HepG2 (cell line): ENCODE data around the gene DMPK. TPM values are rescaled to one million over a fixed set of nuclear protein-coding genes. Genes with fewer than 3 reads are reported as not detected.

Source experiments
- ARNT2 ChIP-seq: sonication (generic); formaldehyde crosslinking; IDR thresholded peaks from 2 replicates; pipeline ENCODE4 v1.8.0; 2022; ENCODE audit warnings: mild to moderate bottlenecking, low read depth, missing genetic modification reagents, moderate library complexity
- CEBPB ChIP-seq: IDR thresholded peaks from 2 replicates; pipeline ENCODE4 v1.6.1; 2011; ENCODE audit warnings: low read depth, low read length, improper control_type of control experiment, borderline replicate concordance
- CHCHD3 ChIP-seq: sonication (generic); formaldehyde crosslinking; IDR thresholded peaks from 2 replicates; pipeline ENCODE4 v1.8.0; 2022; ENCODE audit warnings: mild to moderate bottlenecking, missing genetic modification reagents, moderate library complexity
- CHD4 ChIP-seq: fragments of 200-600 bp; sonication (generic); IDR thresholded peaks from 2 replicates; pipeline ENCODE4 v1.7.0; 2017; ENCODE audit warnings: mild to moderate bottlenecking, low read length, borderline replicate concordance
- EP300 ChIP-seq, 3 experiments: sonication (generic) in 1 of 3; formaldehyde crosslinking in 1 of 3; IDR thresholded peaks; 2 replicates each; pipeline versions ENCODE4 v1.5.1 to v1.6.1; 2011 to 2020; ENCODE audit warnings: low read depth in 2 of 3, low read length in 2 of 3, borderline replicate concordance in 1 of 3, improper control_type of control experiment in 1 of 3, mild to moderate bottlenecking in 1 of 3, missing genetic modification reagents in 1 of 3, moderate library complexity in 1 of 3
- EZH2 ChIP-seq: conservative IDR thresholded peaks from 2 replicates; pipeline ENCODE4 v1.6.1; 2012; ENCODE audit warnings: mild to moderate bottlenecking, low read depth, low read length, moderate library complexity
- FOXK1 ChIP-seq: sonication (generic); formaldehyde crosslinking; IDR thresholded peaks from 2 replicates; pipeline ENCODE4 v1.4.0; 2020; ENCODE audit warnings: low read depth, missing genetic modification reagents, borderline replicate concordance
- GFI1 ChIP-seq: sonication (generic); formaldehyde crosslinking; IDR thresholded peaks from 2 replicates; pipeline ENCODE4 v1.5.0; 2020; ENCODE audit warnings: missing genetic modification reagents, mild to moderate bottlenecking, borderline replicate concordance
- HHEX ChIP-seq: IDR thresholded peaks from 2 replicates; pipeline ENCODE4 v1.6.1; 2016; ENCODE audit warnings: control low read depth
- HNRNPH1 ChIP-seq: fragments of 200-400 bp; formaldehyde crosslinking; optimal IDR thresholded peaks from 2 replicates; pipeline ENCODE3; 2017; ENCODE audit warnings: mild to moderate bottlenecking, low read depth, low read length
- KAT2B ChIP-seq: fragments of 150-350 bp; IDR thresholded peaks from 2 replicates; pipeline ENCODE4 v1.6.1; 2014; ENCODE audit warnings: low read depth, low read length, borderline replicate concordance
- KDM6A ChIP-seq: IDR thresholded peaks from 2 replicates; pipeline ENCODE4 v1.6.1; 2016; ENCODE audit warnings: low read depth
- MATR3 ChIP-seq: sonication (generic); formaldehyde crosslinking; IDR thresholded peaks from 2 replicates; pipeline ENCODE4 v1.4.0; 2020; ENCODE audit warnings: missing genetic modification reagents
- NR3C1 ChIP-seq: sonication (generic); formaldehyde crosslinking; IDR thresholded peaks from 2 replicates; pipeline ENCODE4 v1.4.0; 2020; ENCODE audit warnings: missing genetic modification reagents
- RAD21 ChIP-seq: fragments of 450-650 bp; formaldehyde crosslinking; IDR thresholded peaks from 2 replicates; pipeline ENCODE4 v1.5.0; 2020; ENCODE audit warnings: mild to moderate bottlenecking
- RFX1 ChIP-seq: fragments of 450-650 bp; IDR thresholded peaks from 2 replicates; pipeline ENCODE4 v1.6.1; 2017
- SNAPC5 ChIP-seq: sonication (generic); formaldehyde crosslinking; IDR thresholded peaks from 2 replicates; pipeline ENCODE4 v1.8.1; 2023; ENCODE audit warnings: mild to moderate bottlenecking, missing genetic modification reagents, borderline replicate concordance
- SRSF4 ChIP-seq: fragments of 200-400 bp; formaldehyde crosslinking; IDR thresholded peaks from one replicate; pipeline ENCODE4 v1.6.1; 2018; ENCODE audit warnings: mild to moderate bottlenecking, low read depth, low read length, moderate library complexity; ENCODE audit not compliant: poor library complexity, severe bottlenecking
- TARDBP ChIP-seq: sonication (generic); formaldehyde crosslinking; IDR thresholded peaks from 2 replicates; pipeline ENCODE4 v1.8.0; 2022; ENCODE audit warnings: mild to moderate bottlenecking, missing genetic modification reagents
- ZNF841 ChIP-seq: sonication (generic); formaldehyde crosslinking; IDR thresholded peaks from 2 replicates; pipeline ENCODE4 v1.8.1; 2023; ENCODE audit warnings: missing genetic modification reagents, borderline replicate concordance
- ZSCAN21 ChIP-seq: sonication (generic); formaldehyde crosslinking; IDR thresholded peaks from 2 replicates; pipeline ENCODE4 v1.8.0; 2022; ENCODE audit warnings: mild to moderate bottlenecking, missing genetic modification reagents, moderate library complexity, borderline replicate concordance
- ZSCAN25 ChIP-seq: sonication (generic); formaldehyde crosslinking; IDR thresholded peaks from 2 replicates; pipeline ENCODE4 v1.8.0; 2022; ENCODE audit warnings: mild to moderate bottlenecking, missing genetic modification reagents
- ZUFSP ChIP-seq: sonication (generic); formaldehyde crosslinking; IDR thresholded peaks from 2 replicates; pipeline ENCODE4 v1.9.0; 2021; ENCODE audit warnings: missing genetic modification reagents, mild to moderate bottlenecking, borderline replicate concordance
- polyA plus RNA-seq, 8 experiments: library from polyadenylated mRNA; depleted of rRNA in 3 of 8; stranded (reverse) in 7 of 8; unstranded in 1 of 8; fragments of >200 nt; fragmentation: Illumina TruSeq in 4 of 8; extraction: Trizol in 4 of 8; gene quantifications; 2 replicates each; pipeline versions ENCODE4 v1.2.1 to v1.2.3, GENCODE V29; 2011 to 2016; ENCODE audit warnings: low read depth in 4 of 8, missing spikeins in 1 of 8, mixed read lengths in 1 of 8; ENCODE audit not compliant: insufficient read depth in 1 of 8
- total RNA-seq, 5 experiments: library from RNA; depleted of rRNA; stranded (reverse); fragments of >200 nt; fragmentation: Illumina TruSeq; extraction: Trizol; gene quantifications; 2 replicates each; pipeline ENCODE4 v1.2.3, GENCODE V29; 2016; ENCODE audit warnings: low read depth in 1 of 5
- TF ChIP-seq, protein P1 (sequence below): sonication (generic); formaldehyde crosslinking; conservative IDR thresholded peaks from 2 replicates; pipeline ENCODE4 v1.4.0; 2020; ENCODE audit warnings: missing genetic modification reagents

DMPK gene
- total and polyA plus RNA-seq, 2 of the 13 experiments (the other 11 are each of a cell fraction or from before 2014, with no cell fraction given) = 5.3 to 8.8 TPM

DNA sequence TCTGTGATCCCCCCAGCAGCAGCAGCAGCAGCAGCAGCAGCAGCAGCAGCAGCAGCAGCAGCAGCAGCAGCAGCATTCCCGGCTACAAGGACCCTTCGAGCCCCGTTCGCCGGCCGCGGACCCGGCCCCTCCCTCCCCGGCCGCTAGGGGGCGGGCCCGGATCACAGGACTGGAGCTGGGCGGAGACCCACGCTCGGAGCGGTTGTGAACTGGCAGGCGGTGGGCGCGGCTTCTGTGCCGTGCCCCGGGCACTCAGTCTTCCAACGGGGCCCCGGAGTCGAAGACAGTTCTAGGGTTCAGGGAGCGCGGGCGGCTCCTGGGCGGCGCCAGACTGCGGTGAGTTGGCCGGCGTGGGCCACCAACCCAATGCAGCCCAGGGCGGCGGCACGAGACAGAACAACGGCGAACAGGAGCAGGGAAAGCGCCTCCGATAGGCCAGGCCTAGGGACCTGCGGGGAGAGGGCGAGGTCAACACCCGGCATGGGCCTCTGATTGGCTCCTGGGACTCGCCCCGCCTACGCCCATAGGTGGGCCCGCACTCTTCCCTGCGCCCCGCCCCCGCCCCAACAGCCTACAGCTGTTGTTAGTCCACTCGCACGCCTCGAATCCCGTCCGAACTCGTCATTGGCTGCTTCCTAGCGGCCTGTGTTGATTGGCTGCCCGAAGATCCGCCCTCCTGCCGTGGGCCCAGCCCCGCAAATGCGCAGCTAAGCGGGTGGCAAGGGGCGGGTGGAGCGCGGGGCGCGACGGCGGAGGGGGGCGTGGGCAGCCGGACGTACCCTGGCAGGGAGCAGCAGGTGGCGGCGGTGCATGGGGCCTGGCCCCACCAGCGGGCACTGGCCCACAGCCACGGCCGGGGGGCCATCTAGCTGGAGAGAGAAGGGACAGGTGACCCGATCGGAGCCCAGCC, 11.8 kb downstream of the DMPK start (continued):
- TF ChIP-seq ARNT2 (CRISPR knock-in tag) (peak; percentile 85), SNAPC5 (CRISPR knock-in tag) (no peak), RFX1 (no peak), CHCHD3 (CRISPR knock-in tag) (no peak), ZSCAN21 (CRISPR knock-in tag) (no peak; the same call in none of the 2 replicates), KAT2B (no peak), FOXK1 (peak; percentile 75), EP300 (IDR thresholded peaks at IDR 0.05; ENCODE audit: low read depth in 2 of 2, low read length in 2 of 2) (peak in 1 of 2 experiments; percentile 5; a peak in 1 of 4 replicates), EP300 (CRISPR knock-in tag; IDR thresholded peaks at IDR 0.05; ENCODE audit: borderline replicate concordance) (no peak), EZH2 (no peak), CHD4 (0 out of 2 replicates have a peak, but pooled peaks have one; percentile 40), GFI1 (no peak; the same call in 1 of the 2 replicates), ZSCAN25 (CRISPR knock-in tag) (peak; percentile 78), HHEX (no peak), ZNF841 (CRISPR knock-in tag) (no peak), ZUFSP (CRISPR knock-in tag) (no peak), NR3C1 (CRISPR knock-in tag) (no peak), CEBPB (no peak), KDM6A (CRISPR knock-in tag) (no peak), TARDBP (CRISPR knock-in tag) (no peak), MATR3 (CRISPR knock-in tag) (no peak), RAD21 (CRISPR knock-in tag) (peak; percentile 88), SRSF4 (no peak), HNRNPH1 (no peak)
- TF ChIP-seq, protein P1, sequence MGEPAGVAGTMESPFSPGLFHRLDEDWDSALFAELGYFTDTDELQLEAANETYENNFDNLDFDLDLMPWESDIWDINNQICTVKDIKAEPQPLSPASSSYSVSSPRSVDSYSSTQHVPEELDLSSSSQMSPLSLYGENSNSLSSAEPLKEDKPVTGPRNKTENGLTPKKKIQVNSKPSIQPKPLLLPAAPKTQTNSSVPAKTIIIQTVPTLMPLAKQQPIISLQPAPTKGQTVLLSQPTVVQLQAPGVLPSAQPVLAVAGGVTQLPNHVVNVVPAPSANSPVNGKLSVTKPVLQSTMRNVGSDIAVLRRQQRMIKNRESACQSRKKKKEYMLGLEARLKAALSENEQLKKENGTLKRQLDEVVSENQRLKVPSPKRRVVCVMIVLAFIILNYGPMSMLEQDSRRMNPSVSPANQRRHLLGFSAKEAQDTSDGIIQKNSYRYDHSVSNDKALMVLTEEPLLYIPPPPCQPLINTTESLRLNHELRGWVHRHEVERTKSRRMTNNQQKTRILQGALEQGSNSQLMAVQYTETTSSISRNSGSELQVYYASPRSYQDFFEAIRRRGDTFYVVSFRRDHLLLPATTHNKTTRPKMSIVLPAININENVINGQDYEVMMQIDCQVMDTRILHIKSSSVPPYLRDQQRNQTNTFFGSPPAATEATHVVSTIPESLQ (CRISPR knock-in tag) = no peak; the same call in 1 of the 2 replicates
